PC-3 (cell line): ENCODE results near the gene RFK.

Experiments used
- CTCF ChIP-seq: fragments of 300-600 bp; sonication (generic); conservative IDR thresholded peaks from 2 replicates; pipeline ENCODE4 v1.5.1; 2017; ENCODE audit warnings: antibody characterized with exemption, low read depth, mild to moderate bottlenecking, low read length
- EZH2 ChIP-seq: fragments of 300-600 bp; sonication (generic); IDR thresholded peaks from one replicate; pipeline ENCODE4 v1.6.1; 2017; ENCODE audit warnings: antibody characterized with exemption, mild to moderate bottlenecking, low read length; ENCODE audit not compliant: unreplicated experiment
- EZH2phosphoT487 ChIP-seq: fragments of 300-600 bp; sonication (generic); IDR thresholded peaks from 2 replicates; pipeline ENCODE4 v1.6.1; 2018; ENCODE audit warnings: mild to moderate bottlenecking, antibody characterized with exemption, low read length, borderline replicate concordance

DNA sequence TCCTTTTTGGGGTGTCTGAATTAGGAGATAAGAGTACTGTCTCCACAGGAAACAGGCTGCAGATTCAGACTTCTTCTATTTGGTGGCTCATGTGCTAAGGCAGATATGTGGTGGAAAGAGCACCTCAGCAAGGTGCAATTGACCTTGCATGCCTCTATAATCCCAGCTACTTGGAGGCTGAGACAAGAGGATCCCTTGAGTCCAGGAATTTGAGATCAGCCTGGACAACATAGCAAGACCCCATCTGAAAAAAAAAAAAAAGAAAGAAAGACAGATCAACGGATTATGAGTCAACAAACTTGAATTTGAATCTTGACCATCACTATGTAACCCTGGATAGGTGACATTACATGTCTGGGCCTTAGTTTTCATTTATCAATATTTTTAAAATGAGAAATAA, 44.4 kb downstream of the RFK start:
- TF ChIP-seq CTCF (no peak), EZH2 (no peak), EZH2phosphoT487 (no peak)
